GM21717 (cell line): ENCODE results near the gene PLS1.
"Not testable (repeated sequence)": the region's sequence is repeated elsewhere in the genome, so short reads cannot be mapped to it uniquely, and the experiment has no call there.

ENCODE experiments used
- ATAC-seq: cut with Tn5 transposase; IDR thresholded peaks from one replicate; pipeline ENCODE4 v1.9.1; 2021; ENCODE audit warnings: mild to moderate bottlenecking, moderate library complexity; ENCODE audit not compliant: unreplicated experiment

Gene PLS1

GRCh38 chr3:142595581-142595950, 627 bp upstream of the PLS1 start:
- ATAC-seq: no peak

GRCh38 chr3:142596726-142597088, 514 bp downstream of the PLS1 start:
- no peak for ATAC-seq

GRCh38 chr3:142597906-142598305, 1.7 kb downstream of the PLS1 start:
- ATAC-seq: no peak

DNA sequence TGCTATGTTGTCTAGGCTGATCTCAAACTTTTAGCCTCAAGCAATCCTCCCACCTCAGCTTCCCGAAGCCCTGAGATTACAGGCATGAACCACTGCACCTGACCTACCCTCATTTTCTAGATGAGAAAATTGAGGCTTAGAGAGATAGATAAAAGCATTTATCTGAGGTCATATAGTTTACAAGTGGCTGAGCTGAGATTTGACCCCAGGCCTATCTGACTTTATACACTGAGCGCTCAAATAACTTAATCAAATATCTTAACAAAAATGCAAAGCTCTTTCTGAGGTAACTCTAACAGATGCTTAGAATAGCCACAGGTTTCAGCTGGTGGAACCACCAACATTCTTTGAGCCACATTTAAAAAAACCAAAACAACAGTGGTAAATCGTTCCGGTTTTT, 5.5 kb downstream of the PLS1 start:
- ATAC-seq: no peak

DNA sequence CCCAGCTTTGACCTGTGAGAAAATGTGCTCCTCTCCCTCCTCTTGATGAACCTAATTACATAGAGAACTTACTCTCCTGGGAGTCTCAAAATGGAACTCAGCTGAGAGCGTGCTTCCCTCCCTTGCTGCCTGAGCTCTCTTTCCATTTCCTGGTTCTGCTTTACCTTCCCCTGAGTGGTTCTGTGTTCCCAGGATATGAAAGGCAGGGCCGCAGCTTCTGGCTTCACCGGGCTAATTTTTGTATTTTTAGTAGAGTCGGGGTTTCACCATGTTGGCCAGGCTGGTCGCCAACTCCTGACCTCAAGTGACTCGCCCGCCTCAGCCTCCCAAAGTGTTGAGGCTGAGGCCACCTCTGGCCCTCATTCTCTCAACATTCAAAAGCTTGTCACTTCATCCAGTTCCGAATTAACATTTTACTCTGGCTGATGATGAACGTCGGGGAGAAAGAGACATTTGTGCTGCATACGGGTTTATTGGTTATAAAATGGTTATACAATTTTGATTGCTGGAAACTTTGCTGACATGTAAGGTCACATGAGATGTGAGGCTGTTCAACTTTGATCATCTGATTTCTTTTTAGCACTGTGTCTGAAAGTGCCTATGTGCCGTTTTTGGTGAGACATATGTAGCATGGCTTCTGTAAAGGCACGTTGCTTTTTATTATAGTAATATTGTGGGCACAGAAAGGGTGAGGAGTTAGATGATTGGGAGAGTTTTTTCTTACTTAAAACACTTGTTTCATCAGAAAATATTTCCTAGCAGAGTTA, 6.6 kb downstream of the PLS1 start:
- no peak for ATAC-seq

- ATAC-seq: not testable (repeated sequence)
Observed at GRCh38 chr3:142603386-142603705, 7.2 kb downstream of the PLS1 start.

GRCh38 chr3:142604940-142605339, 8.7 kb downstream of the PLS1 start:
- no peak for ATAC-seq

GRCh38 chr3:142608631-142609030, 12.4 kb downstream of the PLS1 start:
- ATAC-seq: no peak

DNA sequence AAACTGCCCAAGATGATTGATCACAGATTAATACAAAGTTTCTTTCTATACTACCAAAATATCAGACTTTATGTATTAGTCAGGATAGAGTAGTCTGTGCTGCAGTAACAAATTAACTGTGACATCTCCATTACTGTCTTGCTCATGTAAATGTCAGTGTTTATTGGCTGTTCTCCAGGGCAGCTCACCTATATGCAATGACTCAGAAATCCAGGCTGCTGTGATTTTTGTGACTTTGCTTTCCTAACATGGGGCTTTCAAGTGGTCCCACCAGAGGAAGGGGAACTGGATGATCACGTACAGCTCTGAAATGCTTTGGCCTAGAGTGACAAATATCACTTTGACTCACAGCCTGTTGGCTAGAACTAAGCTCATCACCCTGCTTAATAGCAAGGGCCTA, 12.9 kb downstream of the PLS1 start:
- ATAC-seq: no peak

DNA sequence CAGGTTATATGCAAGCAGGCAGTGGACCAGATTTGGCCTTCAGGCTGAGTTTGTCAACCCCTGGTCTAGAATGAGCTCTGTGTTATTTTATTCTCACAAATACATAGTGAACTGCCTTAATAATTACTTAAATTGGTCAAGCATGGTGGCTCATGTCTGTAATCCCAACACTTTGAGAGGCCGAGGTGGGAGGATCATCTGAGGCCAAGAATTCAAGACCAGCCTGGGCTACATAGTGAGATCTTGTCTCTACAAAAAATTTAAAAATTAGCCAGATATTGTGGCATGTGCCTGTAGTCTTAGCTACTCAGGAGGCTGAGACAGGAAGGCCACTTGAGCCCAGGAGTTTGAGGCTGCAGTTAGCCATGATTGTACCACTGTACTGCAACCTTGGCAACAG, 15.0 kb downstream of the PLS1 start:
- ATAC-seq: no peak

GRCh38 chr3:142613491-142613890, 17.3 kb downstream of the PLS1 start:
- ATAC-seq: no peak

- no peak for ATAC-seq
Observed at GRCh38 chr3:142614059-142614626, 17.9 kb downstream of the PLS1 start.

GRCh38 chr3:142615171-142615570, 19.0 kb downstream of the PLS1 start:
- no peak for ATAC-seq

DNA sequence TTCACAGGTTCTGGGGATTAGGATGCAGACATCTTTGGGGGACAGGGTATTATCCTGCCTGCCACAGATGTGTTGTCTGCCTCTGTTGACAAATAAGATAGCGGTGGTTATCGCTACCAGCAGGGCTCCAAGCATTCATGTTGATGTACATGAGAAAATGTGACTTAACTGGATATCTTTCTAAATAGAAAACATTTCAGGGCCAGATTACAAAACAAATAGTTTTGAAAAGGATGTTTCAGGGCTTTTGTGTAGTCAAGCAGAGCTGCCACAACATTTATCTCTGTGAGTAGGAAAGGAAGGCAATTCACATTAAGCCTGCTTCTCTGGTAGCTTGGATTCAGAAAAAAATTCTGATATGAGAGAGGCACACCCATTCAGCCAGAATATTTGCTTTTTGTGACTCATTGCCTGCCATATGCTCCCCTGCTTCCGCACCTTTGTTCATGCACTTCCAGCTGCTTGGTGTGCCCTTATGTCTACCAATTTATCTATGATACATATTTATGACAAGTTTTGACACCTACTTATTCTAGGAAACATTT, 22.8 kb downstream of the PLS1 start:
- no peak for ATAC-seq

DNA sequence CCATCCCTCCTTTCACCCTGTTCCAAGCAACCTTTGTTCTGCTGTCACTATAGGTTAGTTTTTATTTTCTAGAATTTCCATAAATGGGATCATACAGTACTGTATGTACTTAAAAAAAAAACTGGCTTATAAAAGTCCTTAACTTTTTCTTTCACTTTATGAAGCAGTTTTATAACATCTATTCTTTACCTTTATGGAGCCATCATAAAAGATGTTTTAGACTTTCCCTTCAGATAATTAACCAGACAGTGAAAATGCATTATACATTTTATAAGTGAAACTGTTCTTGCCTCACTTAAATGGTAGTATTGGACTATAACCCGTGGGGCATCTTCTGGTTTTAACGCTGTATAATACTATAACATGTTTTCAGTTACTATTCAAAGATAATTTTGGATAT, 26.2 kb downstream of the PLS1 start:
- ATAC-seq: no peak

- no peak for ATAC-seq
Observed at GRCh38 chr3:142623194-142623593, 27.0 kb downstream of the PLS1 start.

- ATAC-seq: no peak
Observed at GRCh38 chr3:142624341-142625152, 28.4 kb downstream of the PLS1 start.

GRCh38 chr3:142625153-142625440, 28.9 kb downstream of the PLS1 start:
- ATAC-seq: no peak

GRCh38 chr3:142626971-142627370, 30.8 kb downstream of the PLS1 start:
- ATAC-seq: no peak

- ATAC-seq: no peak
Observed at GRCh38 chr3:142628801-142629200, 32.6 kb downstream of the PLS1 start.

DNA sequence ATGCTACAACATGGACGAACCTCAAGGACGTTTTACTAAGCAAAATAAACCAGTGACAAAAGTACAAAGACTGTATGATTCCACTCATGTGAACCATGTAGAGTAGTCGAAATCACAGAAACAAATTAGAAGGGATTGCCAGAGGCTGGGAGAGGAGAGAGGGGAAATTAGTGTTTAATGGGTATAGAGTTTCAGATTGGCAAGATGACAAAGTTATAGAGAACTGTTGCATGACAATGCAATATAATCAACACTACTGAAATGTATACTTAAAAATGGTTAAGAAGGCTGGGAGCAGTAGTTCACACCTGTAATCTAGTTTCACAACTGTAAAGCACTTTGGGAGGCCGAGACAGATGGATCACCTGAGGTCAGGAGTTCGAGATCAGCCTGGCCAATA, 36.9 kb downstream of the PLS1 start:
- ATAC-seq: no peak

DNA sequence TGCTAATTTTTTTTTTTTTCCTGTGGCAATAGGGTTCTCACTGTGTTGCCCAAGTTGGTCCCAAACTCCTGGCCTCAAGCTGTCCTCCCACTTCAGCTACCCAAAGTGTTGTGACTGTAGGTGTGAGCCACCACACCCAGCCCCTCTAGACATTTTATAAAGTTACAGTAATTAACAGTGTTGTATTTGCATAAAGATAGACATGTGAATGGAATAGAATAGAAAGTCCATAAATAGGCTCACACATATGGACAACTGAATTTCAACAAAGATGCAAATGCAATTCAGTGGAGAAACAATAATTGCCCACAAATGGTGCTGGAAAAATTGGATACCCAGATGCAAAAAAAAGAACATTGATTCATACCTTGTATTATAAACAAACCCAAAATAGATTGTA, 39.9 kb downstream of the PLS1 start:
- no peak for ATAC-seq
